Panc1 (cell line): ENCODE measurements around the gene PLXNC1. TPM values are rescaled to one million over a fixed set of nuclear protein-coding genes. Genes with fewer than 3 reads are reported as not detected.

ENCODE experiments used
- ATAC-seq: fragments of 200-7000 bp; cut with Tn5 transposase; 2 replicates; pipeline ENCODE4 v1.9.1; 2020; ENCODE audit warnings: mild to moderate bottlenecking, moderate library complexity
- BruUV-seq: library from RNA; stranded (reverse); fragments of 400-500 nt; replicated peaks from 2 replicates; lab custom pipeline; 2021; lab: Mats Ljungman, UMichigan
- CTCF ChIA-PET: fragments of 300-600 bp; sonication (Branson Sonifier 250); formaldehyde crosslinking; loops from one replicate; lab custom pipeline; 2022; ENCODE audit warnings: antibody characterized with exemption; lab: Charles Lee
- POLR2A ChIA-PET: fragments of 300-600 bp; sonication (Branson Sonifier 250); formaldehyde crosslinking; loops from one replicate; lab custom pipeline; 2022; ENCODE audit warnings: antibody characterized with exemption; lab: Charles Lee
- DNase-seq: peaks from one replicate; pipeline ENCODE4 v3.0.0-alpha.2; 2010; ENCODE audit warnings: low read depth, low spot score
- H3K27ac ChIP-seq: 2 replicates; pipeline ENCODE4 v1.5.1; 2011; ENCODE audit warnings: mild to moderate bottlenecking, low read length, inconsistent platforms
- H3K27me3 ChIP-seq: fragments of 200-500 bp; sonication (Bioruptor generic); 2 replicates; pipeline ENCODE4 v1.6.0; 2014; ENCODE audit warnings: low read length, inconsistent platforms; ENCODE audit not compliant: control insufficient read depth, insufficient read depth
- H3K36me3 ChIP-seq: fragments of 200-500 bp; sonication (Bioruptor generic); 2 replicates; pipeline ENCODE4 v1.5.1; 2014; ENCODE audit warnings: inconsistent platforms, mild to moderate bottlenecking, low read length, moderate library complexity; ENCODE audit not compliant: control insufficient read depth, insufficient read depth
- H3K4me1 ChIP-seq: 2 replicates; pipeline ENCODE4 v1.5.1; 2011; ENCODE audit warnings: inconsistent platforms, mild to moderate bottlenecking, low read length, moderate library complexity; ENCODE audit not compliant: control insufficient read depth, insufficient read depth
- H3K4me3 ChIP-seq, 2 experiments: 2 replicates each; pipeline ENCODE4 v1.5.1; 2011 to 2012; ENCODE audit warnings: low read depth in 2 of 2, low read length in 2 of 2, mild to moderate bottlenecking in 2 of 2, inconsistent platforms in 1 of 2, moderate library complexity in 1 of 2
- H3K9me3 ChIP-seq: fragments of 200-500 bp; sonication (Bioruptor generic); 2 replicates; pipeline ENCODE4 v1.5.1; 2014; ENCODE audit warnings: low read depth, mild to moderate bottlenecking, inconsistent platforms, low read length, moderate library complexity; ENCODE audit not compliant: control insufficient read depth, insufficient read depth
- POLR2AphosphoS5 ChIP-seq: IDR thresholded peaks from 2 replicates; pipeline ENCODE4 v1.6.1; 2012; ENCODE audit warnings: mild to moderate bottlenecking, low read depth, low read length, moderate library complexity
- SIN3A ChIP-seq: IDR thresholded peaks from 2 replicates; pipeline ENCODE4 v1.6.1; 2012; ENCODE audit warnings: low read depth, mild to moderate bottlenecking, low read length, moderate library complexity, borderline replicate concordance; ENCODE audit not compliant: insufficient read depth
- TCF7L2 ChIP-seq: IDR thresholded peaks from 2 replicates; pipeline ENCODE4 v1.6.1; 2011; ENCODE audit warnings: mild to moderate bottlenecking, low read depth, low read length, inconsistent platforms
- in situ Hi-C: cut with HindIII; loops from 2 replicates; pipeline ENCODE4 v1.10.0; 2016; ENCODE audit warnings: low sequenced_read_pairs, low pct_unique_long_range_greater_than_20kb
- intact Hi-C: fragments of 100-400 bp; cut with micrococcal nuclease; formaldehyde crosslinking; loops from one replicate; pipeline ENCODE4 v1.10.0; 2022; ENCODE audit not compliant: unreplicated experiment
- total RNA-seq: library from RNA; stranded (reverse); gene quantifications from one replicate; pipeline ENCODE4 v1.2.1, GENCODE V29; 2021; ENCODE audit not compliant: unreplicated experiment
- TF ChIP-seq, protein P1 (sequence below): fragments of 450-650 bp; IDR thresholded peaks from 2 replicates; pipeline ENCODE4 v1.5.1; 2017; ENCODE audit warnings: mild to moderate bottlenecking
- TF ChIP-seq, protein P2 (sequence below), 2 experiments: IDR thresholded peaks; 2 replicates each; pipeline ENCODE4 v1.6.1; 2011 to 2012; ENCODE audit warnings: low read depth in 2 of 2, control low read depth in 1 of 2, low read length in 1 of 2, mild to moderate bottlenecking in 1 of 2, moderate library complexity in 1 of 2; ENCODE audit not compliant: insufficient read depth in 1 of 2

The PLXNC1 gene
- total RNA-seq, 1 experiment from 2014 or later: 0.57 TPM

DNA sequence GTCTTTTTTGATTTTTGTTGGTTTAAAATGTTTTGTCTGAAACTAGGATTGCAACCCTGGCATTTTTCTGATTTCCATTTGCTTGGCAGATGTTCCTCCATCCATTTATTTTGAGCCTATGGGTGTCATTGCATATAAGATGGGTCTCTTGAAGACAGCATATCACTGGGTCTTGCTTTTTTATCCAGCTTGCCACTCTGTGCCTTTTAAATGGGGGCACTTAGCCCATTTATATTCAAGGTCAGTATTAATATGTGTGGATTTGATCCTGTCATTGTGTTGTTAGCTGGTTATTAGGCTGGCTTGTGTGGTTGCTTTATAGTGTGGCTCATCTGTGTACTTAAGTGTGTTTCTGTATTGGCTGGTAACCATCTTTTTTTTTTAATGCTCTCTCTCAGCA lies 171.7 kb downstream of the PLXNC1 start:
- Histone ChIP-seq H3K27ac (no peak overlapping the region), H3K4me1 (no peaks in the 10 kb centered on the region), H3K36me3 (no peaks in the 10 kb centered on the region), H3K27me3 (no peaks in the 10 kb centered on the region), H3K9me3 (peaks cover 5% of the 10 kb centered on the region; the same call in 1 of the 2 replicates), H3K4me3 (no peak overlapping the region)
- POLR2A ChIA-PET: no interaction called here
- CTCF ChIA-PET: no interaction called here
- intact Hi-C loops: no loop called here
- in situ Hi-C loops: no loop called here
- TF ChIP-seq POLR2AphosphoS5: no peak
- TF ChIP-seq TCF7L2: no peak
- TF ChIP-seq SIN3A: no peak
- TF ChIP-seq, protein P1, sequence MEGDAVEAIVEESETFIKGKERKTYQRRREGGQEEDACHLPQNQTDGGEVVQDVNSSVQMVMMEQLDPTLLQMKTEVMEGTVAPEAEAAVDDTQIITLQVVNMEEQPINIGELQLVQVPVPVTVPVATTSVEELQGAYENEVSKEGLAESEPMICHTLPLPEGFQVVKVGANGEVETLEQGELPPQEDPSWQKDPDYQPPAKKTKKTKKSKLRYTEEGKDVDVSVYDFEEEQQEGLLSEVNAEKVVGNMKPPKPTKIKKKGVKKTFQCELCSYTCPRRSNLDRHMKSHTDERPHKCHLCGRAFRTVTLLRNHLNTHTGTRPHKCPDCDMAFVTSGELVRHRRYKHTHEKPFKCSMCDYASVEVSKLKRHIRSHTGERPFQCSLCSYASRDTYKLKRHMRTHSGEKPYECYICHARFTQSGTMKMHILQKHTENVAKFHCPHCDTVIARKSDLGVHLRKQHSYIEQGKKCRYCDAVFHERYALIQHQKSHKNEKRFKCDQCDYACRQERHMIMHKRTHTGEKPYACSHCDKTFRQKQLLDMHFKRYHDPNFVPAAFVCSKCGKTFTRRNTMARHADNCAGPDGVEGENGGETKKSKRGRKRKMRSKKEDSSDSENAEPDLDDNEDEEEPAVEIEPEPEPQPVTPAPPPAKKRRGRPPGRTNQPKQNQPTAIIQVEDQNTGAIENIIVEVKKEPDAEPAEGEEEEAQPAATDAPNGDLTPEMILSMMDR: no peak
- TF ChIP-seq, protein P2, sequence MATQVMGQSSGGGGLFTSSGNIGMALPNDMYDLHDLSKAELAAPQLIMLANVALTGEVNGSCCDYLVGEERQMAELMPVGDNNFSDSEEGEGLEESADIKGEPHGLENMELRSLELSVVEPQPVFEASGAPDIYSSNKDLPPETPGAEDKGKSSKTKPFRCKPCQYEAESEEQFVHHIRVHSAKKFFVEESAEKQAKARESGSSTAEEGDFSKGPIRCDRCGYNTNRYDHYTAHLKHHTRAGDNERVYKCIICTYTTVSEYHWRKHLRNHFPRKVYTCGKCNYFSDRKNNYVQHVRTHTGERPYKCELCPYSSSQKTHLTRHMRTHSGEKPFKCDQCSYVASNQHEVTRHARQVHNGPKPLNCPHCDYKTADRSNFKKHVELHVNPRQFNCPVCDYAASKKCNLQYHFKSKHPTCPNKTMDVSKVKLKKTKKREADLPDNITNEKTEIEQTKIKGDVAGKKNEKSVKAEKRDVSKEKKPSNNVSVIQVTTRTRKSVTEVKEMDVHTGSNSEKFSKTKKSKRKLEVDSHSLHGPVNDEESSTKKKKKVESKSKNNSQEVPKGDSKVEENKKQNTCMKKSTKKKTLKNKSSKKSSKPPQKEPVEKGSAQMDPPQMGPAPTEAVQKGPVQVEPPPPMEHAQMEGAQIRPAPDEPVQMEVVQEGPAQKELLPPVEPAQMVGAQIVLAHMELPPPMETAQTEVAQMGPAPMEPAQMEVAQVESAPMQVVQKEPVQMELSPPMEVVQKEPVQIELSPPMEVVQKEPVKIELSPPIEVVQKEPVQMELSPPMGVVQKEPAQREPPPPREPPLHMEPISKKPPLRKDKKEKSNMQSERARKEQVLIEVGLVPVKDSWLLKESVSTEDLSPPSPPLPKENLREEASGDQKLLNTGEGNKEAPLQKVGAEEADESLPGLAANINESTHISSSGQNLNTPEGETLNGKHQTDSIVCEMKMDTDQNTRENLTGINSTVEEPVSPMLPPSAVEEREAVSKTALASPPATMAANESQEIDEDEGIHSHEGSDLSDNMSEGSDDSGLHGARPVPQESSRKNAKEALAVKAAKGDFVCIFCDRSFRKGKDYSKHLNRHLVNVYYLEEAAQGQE (IDR thresholded peaks at IDR 0.05; ENCODE audit: insufficient read depth in 1 of 2, low read depth in 2 of 2, low read length in 1 of 2): no peak
- ATAC-seq (no peak), DNase-seq (no peak)
- no TSS peak for BruUV-seq

DNA sequence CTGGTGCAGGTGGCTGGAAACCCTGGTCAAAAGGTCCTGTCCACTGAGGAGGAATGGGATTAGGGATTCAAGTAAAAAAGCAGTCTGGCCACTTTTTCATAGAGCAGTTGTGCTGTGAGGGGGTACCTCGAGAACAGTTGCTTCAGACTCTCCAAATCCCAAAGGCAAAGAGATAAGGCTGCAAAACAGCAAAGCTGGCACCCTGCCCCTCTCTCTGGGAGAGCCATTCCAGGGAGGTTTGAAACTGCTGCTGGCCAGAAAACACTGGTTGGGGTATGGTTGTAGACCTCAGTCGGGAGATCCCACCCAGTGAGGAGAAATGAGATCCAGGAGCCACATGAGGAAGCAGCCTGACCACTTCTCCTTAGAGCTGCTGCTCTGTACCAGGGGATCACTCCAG lies 174.0 kb downstream of the PLXNC1 start:
- TF ChIP-seq POLR2AphosphoS5 (no peak), TCF7L2 (no peak), SIN3A (no peak)
- TF ChIP-seq, protein P2 (IDR thresholded peaks at IDR 0.05; ENCODE audit: insufficient read depth in 1 of 2, low read depth in 2 of 2, low read length in 1 of 2): no peak
- TF ChIP-seq, protein P1: no peak
- CTCF ChIA-PET: no interaction called here
- H3K27ac ChIP-seq: no peak overlapping the region
- in situ Hi-C loops (no loop called here), intact Hi-C loops (no loop called here)
- no peaks in the 10 kb centered on the region for H3K4me1 ChIP-seq
- DNase-seq (no peak), ATAC-seq (no peak)
- H3K4me3 ChIP-seq: no peak overlapping the region
- POLR2A ChIA-PET: no interaction called here
- no TSS peak for BruUV-seq
- H3K27me3 ChIP-seq: no peaks in the 10 kb centered on the region
- H3K9me3 ChIP-seq: peaks cover 5% of the 10 kb centered on the region; the same call in 1 of the 2 replicates
- no peaks in the 10 kb centered on the region for H3K36me3 ChIP-seq
